ENCODE data around the gene FCER2.

The FCER2 gene

GRCh38 chr19:7639863-7640348 lies 62.0 kb downstream of the FCER2 start:
- TF ChIP-seq CTCF (IDR thresholded peaks at IDR 0.05; ENCODE audit: low read depth, low read length) = no peak
- DNase-seq (ENCODE audit: extremely low read depth, low read depth) = no peak

- no peak for DNase-seq (ENCODE audit: extremely low read depth, low read depth)
- TF ChIP-seq CTCF (IDR thresholded peaks at IDR 0.05; ENCODE audit: low read depth, low read length) = no peak
These were observed 63.0 kb downstream of the FCER2 start for GRCh38 chr19:7638802-7639465.
